Nephron (organoid): ENCODE results near the gene DCAF8.
A peak's percentile ranks its signal among the peaks of the same experiment; 100 is the strongest.
"Not testable (repeated sequence)": the region's sequence is repeated elsewhere in the genome, so short reads cannot be mapped to it uniquely, and the experiment has no call there.

Experiments
- H3K27ac Mint-ChIP-seq, 3 experiments: 2 replicates each; pipeline ENCODE4 v1.8.0; 2020; ENCODE audit warnings: mixed read lengths in 3 of 3, mild to moderate bottlenecking in 2 of 3, moderate library complexity in 1 of 3
- H3K27me3 Mint-ChIP-seq: 2 replicates; pipeline ENCODE4 v1.8.0; 2021; ENCODE audit warnings: low read depth, mild to moderate bottlenecking, moderate library complexity, mixed read lengths
- H3K36me3 Mint-ChIP-seq: 2 replicates; pipeline ENCODE4 v1.8.0; 2020; ENCODE audit warnings: low read depth, mixed read lengths
- H3K4me1 Mint-ChIP-seq: 2 replicates; pipeline ENCODE4 v1.8.0; 2020; ENCODE audit warnings: mixed read lengths
- H3K4me3 Mint-ChIP-seq, 3 experiments: 2 replicates each; pipeline ENCODE4 v1.8.0; 2020; ENCODE audit warnings: mild to moderate bottlenecking in 3 of 3, mixed read lengths in 3 of 3, moderate library complexity in 2 of 3
- H3K9me3 Mint-ChIP-seq: 2 replicates; pipeline ENCODE4 v1.8.0; 2020; ENCODE audit warnings: mixed read lengths
- TF ChIP-seq, protein P1 (sequence below), 3 experiments: fragments of 200-600 bp; sonication (generic); IDR thresholded peaks; one replicate each; pipeline ENCODE4 v1.5.0; 2021; ENCODE audit warnings: antibody characterized with exemption in 3 of 3; ENCODE audit not compliant: unreplicated experiment in 3 of 3

DCAF8 gene

DNA sequence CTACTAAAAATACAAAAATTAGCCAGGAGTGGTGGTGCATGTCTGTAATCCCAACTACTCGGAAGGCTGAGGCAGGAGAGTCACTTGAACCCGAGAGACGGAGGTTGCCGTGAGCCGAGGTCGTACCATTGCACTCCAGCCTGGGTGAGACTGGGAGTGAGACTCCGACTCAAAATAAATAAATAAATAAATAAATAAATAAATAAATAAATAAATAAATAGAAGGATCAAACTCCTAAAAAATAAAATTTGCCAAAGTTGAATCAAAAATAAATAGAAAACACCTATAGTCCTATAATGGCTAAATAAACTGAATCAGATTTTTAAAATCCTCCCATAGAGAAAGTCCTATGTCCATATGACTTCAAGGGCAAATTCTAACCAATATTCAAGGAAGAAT is 37.8 kb upstream of the DCAF8 start:
- H3K27ac Mint-ChIP-seq = no peak overlapping the region
- H3K4me3 Mint-ChIP-seq = no peak overlapping the region
- TF ChIP-seq, protein P1, sequence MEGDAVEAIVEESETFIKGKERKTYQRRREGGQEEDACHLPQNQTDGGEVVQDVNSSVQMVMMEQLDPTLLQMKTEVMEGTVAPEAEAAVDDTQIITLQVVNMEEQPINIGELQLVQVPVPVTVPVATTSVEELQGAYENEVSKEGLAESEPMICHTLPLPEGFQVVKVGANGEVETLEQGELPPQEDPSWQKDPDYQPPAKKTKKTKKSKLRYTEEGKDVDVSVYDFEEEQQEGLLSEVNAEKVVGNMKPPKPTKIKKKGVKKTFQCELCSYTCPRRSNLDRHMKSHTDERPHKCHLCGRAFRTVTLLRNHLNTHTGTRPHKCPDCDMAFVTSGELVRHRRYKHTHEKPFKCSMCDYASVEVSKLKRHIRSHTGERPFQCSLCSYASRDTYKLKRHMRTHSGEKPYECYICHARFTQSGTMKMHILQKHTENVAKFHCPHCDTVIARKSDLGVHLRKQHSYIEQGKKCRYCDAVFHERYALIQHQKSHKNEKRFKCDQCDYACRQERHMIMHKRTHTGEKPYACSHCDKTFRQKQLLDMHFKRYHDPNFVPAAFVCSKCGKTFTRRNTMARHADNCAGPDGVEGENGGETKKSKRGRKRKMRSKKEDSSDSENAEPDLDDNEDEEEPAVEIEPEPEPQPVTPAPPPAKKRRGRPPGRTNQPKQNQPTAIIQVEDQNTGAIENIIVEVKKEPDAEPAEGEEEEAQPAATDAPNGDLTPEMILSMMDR (IDR thresholded peaks at IDR 0.05; ENCODE audit: unreplicated experiment in 3 of 3) = no peak
- no peaks in the 10 kb centered on the region for H3K9me3 Mint-ChIP-seq
- peaks cover 65% of the 10 kb centered on the region for H3K36me3 Mint-ChIP-seq
- no peaks in the 10 kb centered on the region for H3K27me3 Mint-ChIP-seq
- no peaks in the 10 kb centered on the region for H3K4me1 Mint-ChIP-seq

DNA sequence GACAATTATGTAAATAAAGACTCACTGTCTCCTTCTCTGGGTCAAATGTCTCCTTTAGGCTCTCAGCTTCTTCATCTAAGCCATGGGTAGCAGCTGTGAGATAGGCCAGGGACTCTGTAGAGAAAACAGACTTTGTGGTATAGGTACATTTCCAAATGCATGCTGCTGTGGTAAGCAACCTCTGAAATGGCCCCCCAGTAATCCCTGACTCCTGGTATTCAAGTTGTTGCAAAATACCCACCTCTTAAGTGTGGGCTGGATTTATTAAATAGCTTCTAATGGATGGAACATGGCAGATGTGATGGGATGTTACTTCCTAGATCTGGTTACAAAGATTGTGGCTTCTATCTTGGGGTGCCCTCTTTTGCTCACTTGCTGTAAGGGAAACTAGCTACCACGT is 33.7 kb upstream of the DCAF8 start:
- H3K36me3 Mint-ChIP-seq = peaks cover 86% of the 10 kb centered on the region
- TF ChIP-seq, protein P1 (IDR thresholded peaks at IDR 0.05; ENCODE audit: unreplicated experiment in 3 of 3) = no peak
- no peaks in the 10 kb centered on the region for H3K4me1 Mint-ChIP-seq
- no peak overlapping the region for H3K4me3 Mint-ChIP-seq
- H3K27ac Mint-ChIP-seq = no peak overlapping the region
- no peaks in the 10 kb centered on the region for H3K27me3 Mint-ChIP-seq
- H3K9me3 Mint-ChIP-seq = no peaks in the 10 kb centered on the region

DNA sequence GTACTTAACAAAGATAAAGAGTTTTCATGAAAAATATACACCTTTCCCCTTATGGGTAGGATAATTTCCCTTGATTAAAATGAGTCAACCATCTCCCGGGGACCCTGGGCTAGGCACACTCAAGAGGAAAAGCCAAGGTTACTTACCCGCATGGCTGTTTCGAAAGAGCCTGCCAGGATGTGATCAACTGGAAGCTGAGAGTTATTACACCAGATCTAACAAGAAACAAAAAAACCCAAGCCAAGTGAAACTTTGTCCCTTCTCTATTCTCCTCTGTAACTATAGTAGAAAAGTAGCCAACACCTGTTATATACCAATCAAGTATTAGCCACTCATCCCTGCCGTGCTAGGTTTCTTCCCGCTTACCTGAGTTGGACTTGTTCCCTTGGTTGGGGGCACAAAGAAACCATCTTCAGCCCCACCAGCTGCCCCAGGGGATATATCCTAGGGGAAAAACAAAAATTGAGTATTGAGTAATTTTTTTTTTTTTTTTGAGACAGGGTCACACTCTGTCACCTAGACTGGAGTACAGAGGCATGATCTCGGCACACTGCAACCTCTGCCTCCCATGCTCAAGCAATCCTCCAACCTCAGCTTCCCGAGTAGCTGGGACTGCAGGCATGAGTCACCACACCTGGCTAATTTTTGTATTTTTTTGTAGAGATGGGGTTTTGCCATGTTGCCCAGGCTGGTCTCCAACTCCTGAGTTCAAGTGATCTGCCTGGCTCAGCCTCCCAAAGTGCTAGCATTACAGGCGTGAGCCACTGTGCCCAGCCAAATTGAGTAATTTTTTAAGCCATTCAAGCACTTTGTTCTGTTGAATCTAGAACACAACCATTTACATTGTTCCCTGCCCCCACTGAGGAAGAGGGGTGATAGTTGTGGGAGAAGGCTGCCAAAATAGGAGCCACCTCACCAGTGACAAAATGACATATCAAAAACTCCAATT is 30.9 kb upstream of the DCAF8 start:
- Mint-ChIP-seq H3K4me1 (no peaks in the 10 kb centered on the region), H3K27ac (no peak overlapping the region), H3K9me3 (no peaks in the 10 kb centered on the region), H3K27me3 (no peaks in the 10 kb centered on the region), H3K36me3 (peaks cover 83% of the 10 kb centered on the region), H3K4me3 (no peak overlapping the region)
- TF ChIP-seq, protein P1 (IDR thresholded peaks at IDR 0.05; ENCODE audit: unreplicated experiment in 3 of 3) = no peak

DNA sequence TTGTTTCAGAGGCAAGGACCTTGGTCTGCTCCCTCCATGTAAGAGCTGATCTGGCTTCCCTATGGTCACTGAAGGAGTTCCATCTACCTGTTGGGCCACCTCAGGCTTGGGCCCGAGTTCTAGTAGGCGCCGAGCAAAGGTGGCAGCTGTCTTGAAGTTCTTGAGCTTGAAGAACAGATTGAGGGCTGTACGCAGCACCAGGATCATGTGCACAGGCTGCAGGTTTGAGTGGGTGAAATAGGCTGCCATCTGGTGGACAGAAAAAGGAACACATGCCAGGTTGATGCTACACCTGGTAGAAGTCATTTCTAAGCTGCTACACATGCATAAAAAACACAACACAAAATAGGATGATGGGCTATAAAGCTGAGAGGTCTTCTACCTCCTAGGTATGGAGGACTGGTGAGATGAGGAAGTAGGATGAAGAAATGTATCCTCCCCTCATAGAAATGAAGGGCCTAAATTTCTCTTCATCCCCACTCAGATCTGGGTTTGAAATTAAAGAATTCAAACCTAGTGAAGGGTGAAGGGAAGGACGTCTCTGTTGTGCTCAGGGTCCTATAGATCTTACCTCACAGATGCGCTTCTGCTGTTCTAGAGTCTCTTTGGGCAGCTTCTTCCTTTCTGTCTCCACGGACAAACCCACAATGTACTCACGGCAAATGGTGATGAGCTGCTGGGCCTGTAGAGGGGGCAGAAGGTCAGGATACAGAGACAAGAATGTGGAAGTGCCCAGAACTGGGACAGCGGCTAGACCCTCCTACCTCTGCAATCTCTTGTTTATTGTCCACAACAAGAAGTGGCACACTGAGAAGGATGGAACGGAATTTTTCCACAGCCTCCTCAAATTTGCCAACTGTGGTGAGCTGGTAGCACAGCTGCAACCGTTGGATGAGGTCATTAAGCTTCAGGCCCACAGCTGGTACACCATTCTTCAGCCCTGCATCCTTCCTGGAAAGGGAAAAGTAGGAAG is 29.2 kb upstream of the DCAF8 start:
- Mint-ChIP-seq H3K27ac (no peak overlapping the region), H3K4me3 (no peak overlapping the region), H3K4me1 (no peaks in the 10 kb centered on the region), H3K27me3 (no peaks in the 10 kb centered on the region), H3K36me3 (peaks cover 71% of the 10 kb centered on the region), H3K9me3 (no peaks in the 10 kb centered on the region)
- TF ChIP-seq, protein P1 (IDR thresholded peaks at IDR 0.05; ENCODE audit: unreplicated experiment in 3 of 3) = peak; percentile 77 to 84 (median 77)

DNA sequence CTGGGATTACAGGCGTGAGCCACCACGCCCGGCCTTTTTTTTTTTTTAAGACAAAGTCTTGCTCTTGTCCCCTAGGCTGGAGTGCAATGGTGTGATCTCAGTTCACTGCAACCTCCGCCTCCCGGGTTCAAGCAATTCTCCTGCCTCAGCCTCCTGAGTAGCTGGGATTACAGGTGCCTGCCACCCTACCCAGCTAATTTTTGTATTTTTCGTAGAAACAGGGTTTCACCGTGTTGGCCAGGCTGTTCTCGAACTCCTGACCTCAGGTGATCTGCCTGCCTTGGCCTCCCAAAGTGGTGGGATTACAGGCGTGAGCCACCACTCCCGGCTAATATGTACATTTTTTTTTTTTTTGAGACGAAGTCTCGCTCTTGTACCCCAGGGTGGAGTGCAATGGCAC is 25.4 kb upstream of the DCAF8 start:
- not testable (repeated sequence) for H3K27ac Mint-ChIP-seq, H3K4me3 Mint-ChIP-seq, H3K27me3 Mint-ChIP-seq, H3K9me3 Mint-ChIP-seq
- Mint-ChIP-seq H3K4me1 (peaks cover 24% of the 10 kb centered on the region), H3K36me3 (peaks cover 37% of the 10 kb centered on the region)

DNA sequence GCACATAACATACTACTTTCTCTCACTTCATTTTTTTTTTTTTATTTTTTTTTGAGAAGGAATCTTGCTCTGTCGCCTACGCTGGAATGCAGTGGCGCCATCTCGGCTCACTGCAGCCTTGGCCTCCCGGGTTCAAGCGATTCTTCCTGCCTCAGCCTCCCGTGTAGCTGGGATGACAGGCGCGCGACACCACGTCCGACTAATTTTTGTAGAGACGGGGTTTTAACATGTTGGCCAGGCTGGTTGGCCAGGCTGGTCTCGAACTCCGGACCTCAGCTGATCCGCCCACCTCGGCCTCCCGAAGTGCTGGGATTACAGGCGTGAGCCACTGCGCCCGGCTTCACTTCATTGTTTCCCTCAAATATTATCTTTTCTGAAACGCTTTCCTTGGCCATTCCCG is 23.2 kb upstream of the DCAF8 start:
- Mint-ChIP-seq H3K4me3 (peak overlapping the region; percentile 98 to 99 (median 99)), H3K27me3 (no peaks in the 10 kb centered on the region), H3K27ac (peak overlapping the region in 2 of 3 experiments; percentile 30 to 91), H3K9me3 (no peaks in the 10 kb centered on the region), H3K36me3 (peaks cover 39% of the 10 kb centered on the region), H3K4me1 (peaks cover 24% of the 10 kb centered on the region)
- TF ChIP-seq, protein P1 (IDR thresholded peaks at IDR 0.05; ENCODE audit: unreplicated experiment in 3 of 3) = no peak
